Skeletal muscle tissue (tissue), 4 donors: ENCODE results near the gene GPER1. TPM values are rescaled to one million over a fixed set of nuclear protein-coding genes. Genes with fewer than 3 reads are reported as not detected.

Source experiments
- H3K27ac ChIP-seq: one replicate; pipeline ENCODE4 v1.7.0; 2013; ENCODE audit warnings: mild to moderate bottlenecking, low read depth, low read length, inconsistent platforms
- H3K27me3 ChIP-seq, 3 donors: one replicate each; pipeline ENCODE4 v1.7.0; 2013; ENCODE audit warnings: low read length in 3 of 3; ENCODE audit not compliant: control insufficient read depth in 3 of 3, insufficient read depth in 3 of 3
- H3K36me3 ChIP-seq, 3 donors: one replicate each; pipeline ENCODE4 v1.7.0; 2013; ENCODE audit warnings: low read length in 3 of 3; ENCODE audit not compliant: control insufficient read depth in 3 of 3, insufficient read depth in 3 of 3
- H3K4me1 ChIP-seq, 3 donors: one replicate each; pipeline ENCODE4 v1.7.0; 2013; ENCODE audit warnings: low read length in 3 of 3, mild to moderate bottlenecking in 3 of 3; ENCODE audit not compliant: control insufficient read depth in 3 of 3, insufficient read depth in 3 of 3
- H3K4me3 ChIP-seq, 3 donors: one replicate each; pipeline ENCODE4 v1.7.0; 2013; ENCODE audit warnings: low read length in 3 of 3
- H3K9ac ChIP-seq, 3 donors: one replicate each; pipeline ENCODE4 v1.7.0; 2013; ENCODE audit warnings: low read length in 3 of 3, mild to moderate bottlenecking in 3 of 3, moderate library complexity in 2 of 3, low read depth in 1 of 3
- H3K9me3 ChIP-seq, 3 donors: one replicate each; pipeline ENCODE4 v1.7.0; 2013; ENCODE audit warnings: low read length in 3 of 3; ENCODE audit not compliant: control insufficient read depth in 3 of 3
- total RNA-seq: library from RNA; depleted of rRNA; stranded (reverse); fragments of >200 nt; gene quantifications from one replicate; pipeline ENCODE4 v1.2.3, GENCODE V29; 2014
- donor health status: Osteomylitis.

The GPER1 gene
- total RNA-seq, 1 donor from 2014 or later: 5.2 TPM

GRCh38 chr7:1078985-1079384 lies 8.9 kb upstream of the GPER1 start:
- H3K27ac ChIP-seq: no peak overlapping the region
- H3K9me3 ChIP-seq: no peaks in the 10 kb centered on the region
- no peak overlapping the region for H3K9ac ChIP-seq
- H3K4me3 ChIP-seq: no peak overlapping the region
- peaks cover 17 to 18% (median 17%) of the 10 kb centered on the region in 3 donors for H3K4me1 ChIP-seq
- peaks cover 0 to 5% (median 4%) of the 10 kb centered on the region in 3 donors for H3K27me3 ChIP-seq
- H3K36me3 ChIP-seq: no peaks in the 10 kb centered on the region

- no peak overlapping the region for H3K9ac ChIP-seq
- H3K27me3 ChIP-seq: peaks cover 0 to 5% (median 4%) of the 10 kb centered on the region in 3 donors
- no peak overlapping the region for H3K27ac ChIP-seq
- H3K36me3 ChIP-seq: no peaks in the 10 kb centered on the region
- H3K4me3 ChIP-seq: no peak overlapping the region
- H3K9me3 ChIP-seq: no peaks in the 10 kb centered on the region
- H3K4me1 ChIP-seq: peaks cover 17 to 18% (median 18%) of the 10 kb centered on the region in 3 donors
These were observed 8.4 kb upstream of the GPER1 start for GRCh38 chr7:1079546-1079945.

GRCh38 chr7:1080252-1080920 lies 7.5 kb upstream of the GPER1 start:
- Histone ChIP-seq H3K36me3 (no peaks in the 10 kb centered on the region), H3K9me3 (no peaks in the 10 kb centered on the region), H3K9ac (no peak overlapping the region), H3K27me3 (peaks cover 0 to 5% (median 4%) of the 10 kb centered on the region in 3 donors), H3K4me3 (no peak overlapping the region), H3K4me1 (peaks cover 17 to 18% (median 18%) of the 10 kb centered on the region in 3 donors), H3K27ac (no peak overlapping the region)

- Histone ChIP-seq H3K4me1 (peaks cover 17 to 18% (median 18%) of the 10 kb centered on the region in 3 donors), H3K9me3 (no peaks in the 10 kb centered on the region), H3K27ac (no peak overlapping the region), H3K36me3 (no peaks in the 10 kb centered on the region), H3K9ac (no peak overlapping the region), H3K27me3 (peaks cover 0 to 5% (median 4%) of the 10 kb centered on the region in 3 donors), H3K4me3 (no peak overlapping the region)
These were observed 7.0 kb upstream of the GPER1 start for GRCh38 chr7:1080921-1081255.

GRCh38 chr7:1081336-1081735 lies 6.6 kb upstream of the GPER1 start:
- Histone ChIP-seq H3K9me3 (no peaks in the 10 kb centered on the region), H3K4me1 (peaks cover 14 to 16% (median 14%) of the 10 kb centered on the region in 3 donors), H3K9ac (no peak overlapping the region), H3K27ac (no peak overlapping the region), H3K36me3 (no peaks in the 10 kb centered on the region), H3K27me3 (peaks cover 0 to 5% (median 4%) of the 10 kb centered on the region in 3 donors), H3K4me3 (no peak overlapping the region)

GRCh38 chr7:1081931-1082401 lies 5.9 kb upstream of the GPER1 start:
- Histone ChIP-seq H3K27ac (no peak overlapping the region), H3K9ac (no peak overlapping the region), H3K27me3 (peaks cover 0 to 5% (median 4%) of the 10 kb centered on the region in 3 donors), H3K4me1 (peaks cover 15 to 16% (median 15%) of the 10 kb centered on the region in 3 donors), H3K36me3 (no peaks in the 10 kb centered on the region), H3K9me3 (no peaks in the 10 kb centered on the region), H3K4me3 (no peak overlapping the region)

GRCh38 chr7:1083729-1084657 lies 3.9 kb upstream of the GPER1 start:
- no peak overlapping the region for H3K9ac ChIP-seq
- H3K4me1 ChIP-seq: peaks cover 24 to 27% (median 24%) of the 10 kb centered on the region in 3 donors
- H3K9me3 ChIP-seq: no peaks in the 10 kb centered on the region
- H3K36me3 ChIP-seq: no peaks in the 10 kb centered on the region
- no peak overlapping the region for H3K27ac ChIP-seq
- H3K27me3 ChIP-seq: peaks cover 0 to 5% (median 4%) of the 10 kb centered on the region in 3 donors
- H3K4me3 ChIP-seq: no peak overlapping the region

- Histone ChIP-seq H3K4me1 (peaks cover 19 to 24% (median 20%) of the 10 kb centered on the region in 3 donors), H3K27me3 (peaks cover 0 to 5% (median 4%) of the 10 kb centered on the region in 3 donors), H3K9ac (no peak overlapping the region), H3K27ac (no peak overlapping the region), H3K4me3 (no peak overlapping the region), H3K36me3 (no peaks in the 10 kb centered on the region), H3K9me3 (no peaks in the 10 kb centered on the region)
These were observed 2.6 kb upstream of the GPER1 start for GRCh38 chr7:1085266-1085665.

- Histone ChIP-seq H3K27ac (no peak overlapping the region), H3K9ac (peak overlapping the region in 1 of 3 donors; percentile 16), H3K4me1 (peaks cover 16 to 20% (median 19%) of the 10 kb centered on the region in 3 donors), H3K27me3 (no peaks in the 10 kb centered on the region), H3K4me3 (no peak overlapping the region), H3K9me3 (no peaks in the 10 kb centered on the region), H3K36me3 (no peaks in the 10 kb centered on the region)
These were observed 1.9 kb upstream of the GPER1 start for GRCh38 chr7:1085910-1086421.
